ENCODE data around the gene CHMP2B. TPM values are rescaled to one million over a fixed set of nuclear protein-coding genes. Genes with fewer than 3 reads are reported as not detected.

CHMP2B gene
- total and polyA plus RNA-seq, 9 of the 15 experiments (the other 6 are each of a cell fraction or from before 2014, with no cell fraction given): 7.4 to 17.7 (median 10.6) TPM

DNA sequence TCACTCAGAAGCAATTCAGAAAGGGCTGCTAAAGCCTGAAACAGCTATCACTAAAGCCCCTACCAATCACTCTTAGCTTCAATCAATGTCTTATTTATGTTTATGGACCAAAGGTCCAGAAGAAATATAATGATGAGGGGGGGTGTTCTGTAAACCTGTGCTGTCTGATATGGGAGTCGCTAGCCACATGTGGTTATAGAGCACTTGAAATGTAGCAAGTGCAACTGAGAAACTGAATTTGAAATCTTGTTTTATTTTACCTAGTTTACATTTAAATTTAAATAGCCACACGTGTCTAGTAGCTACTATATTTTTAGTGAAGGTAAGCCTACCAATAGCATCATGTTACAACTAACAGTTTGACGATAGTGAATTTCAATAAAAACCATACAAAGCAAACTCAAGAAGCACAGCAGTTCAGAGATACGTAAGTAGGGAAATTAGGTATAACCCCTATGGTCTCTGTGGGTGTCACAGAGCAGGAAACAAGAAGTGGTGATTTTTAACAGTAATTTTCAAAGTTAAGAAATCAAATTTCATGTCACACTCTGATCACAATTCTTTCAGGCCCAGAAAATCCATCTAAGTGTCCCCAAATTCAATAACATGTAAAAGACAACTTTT lies 45.7 kb downstream of the CHMP2B start (continued):
- TF ChIP-seq MIER1 (IDR thresholded peaks at IDR 0.05; ENCODE audit: low read depth): no peak

DNA sequence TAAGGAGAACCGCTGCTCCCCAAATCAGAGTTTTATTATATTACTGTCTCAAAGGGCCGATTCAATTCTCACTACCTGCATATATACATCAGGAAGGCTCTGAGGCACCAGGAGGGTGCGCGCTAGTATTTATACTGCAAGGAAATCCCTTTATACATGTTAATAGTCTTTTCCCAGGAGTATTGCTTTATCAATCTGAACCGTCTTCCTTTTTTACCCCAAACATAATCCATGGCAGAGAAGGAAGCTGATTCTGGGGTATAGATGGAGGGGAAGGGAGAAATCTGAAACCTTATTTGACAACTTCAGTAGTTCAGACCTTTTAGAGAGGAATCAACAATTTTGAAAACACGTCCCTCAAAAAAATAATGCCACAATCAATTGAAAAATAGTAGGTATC lies 49.4 kb downstream of the CHMP2B start, which contains the start of gene POU1F1:
POU1F1 (minus strand) TSS at position 101 of the 400 bp plus-strand sequence. CDS start 122 bp downstream, outside the sequence.
- no peaks in the 10 kb centered on the region for H3K9me3 ChIP-seq (replicated peaks; ENCODE audit: control insufficient read depth, insufficient read depth, low read depth, low read length)
- no peaks in the 10 kb centered on the region for H3K79me2 ChIP-seq (ENCODE audit: control insufficient read depth, insufficient read depth, low read length)
- no peak for DNase-seq (ENCODE audit: extremely low read depth in 1 of 4, low spot score in 3 of 4)
- no peaks in the 10 kb centered on the region for H3K9me1 ChIP-seq (ENCODE audit: control insufficient read depth, insufficient read depth, low read length)
- WGBS (ENCODE audit: insufficient coverage, low coverage, missing lambda C conversion rate): 15% methylated on average over 6 of the region's 6 CpGs
- CTCF ChIA-PET (ENCODE audit: low intra/inter-chr PET ratio): no interaction called here
- no peaks in the 10 kb centered on the region for H4K20me1 ChIP-seq (replicated peaks; ENCODE audit: control insufficient read depth, insufficient read depth, low read length)
- no peaks in the 10 kb centered on the region for H3K27me3 ChIP-seq (ENCODE audit: control insufficient read depth in 2 of 2, insufficient read depth in 2 of 2, low read length in 2 of 2)
- intact Hi-C loops (cut with micrococcal nuclease): no loop called here
- H3K4me2 ChIP-seq (ENCODE audit: insufficient read depth, low read length): no peak within 1 kb of the TSS
- no peak within 1 kb of the TSS for H3K9ac ChIP-seq (ENCODE audit: insufficient read depth in 1 of 2, low read depth in 2 of 2, low read length in 2 of 2)
- POLR2A ChIA-PET: no interaction called here
- BruUV-seq (replicated peaks): no TSS peak
- no peaks in the 10 kb centered on the region for H3K4me1 ChIP-seq (replicated peaks in 1 of 2; ENCODE audit: control insufficient read depth in 2 of 2, insufficient read depth in 2 of 2, low read length in 2 of 2)
- FAIRE-seq: no peak
- H3K27ac ChIP-seq (ENCODE audit: extremely low read depth, low read depth, low read length): no peak within 1 kb of the TSS
- no peaks in the 10 kb centered on the region for H3K36me3 ChIP-seq (ENCODE audit: control insufficient read depth, insufficient read depth, low read length)
- in situ Hi-C loops (cut with MboI): no loop called here
- no peak within 1 kb of the TSS for H3K4me3 ChIP-seq
- peak within 1 kb of the TSS; percentile 21; the same call in 1 of the 2 replicates for H2AFZ ChIP-seq (ENCODE audit: low read depth, low read length)
- ATAC-seq: no peak
- TF ChIP-seq, protein P1, sequence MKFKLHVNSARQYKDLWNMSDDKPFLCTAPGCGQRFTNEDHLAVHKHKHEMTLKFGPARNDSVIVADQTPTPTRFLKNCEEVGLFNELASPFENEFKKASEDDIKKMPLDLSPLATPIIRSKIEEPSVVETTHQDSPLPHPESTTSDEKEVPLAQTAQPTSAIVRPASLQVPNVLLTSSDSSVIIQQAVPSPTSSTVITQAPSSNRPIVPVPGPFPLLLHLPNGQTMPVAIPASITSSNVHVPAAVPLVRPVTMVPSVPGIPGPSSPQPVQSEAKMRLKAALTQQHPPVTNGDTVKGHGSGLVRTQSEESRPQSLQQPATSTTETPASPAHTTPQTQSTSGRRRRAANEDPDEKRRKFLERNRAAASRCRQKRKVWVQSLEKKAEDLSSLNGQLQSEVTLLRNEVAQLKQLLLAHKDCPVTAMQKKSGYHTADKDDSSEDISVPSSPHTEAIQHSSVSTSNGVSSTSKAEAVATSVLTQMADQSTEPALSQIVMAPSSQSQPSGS (CRISPR knock-in tag; IDR thresholded peaks at IDR 0.05): no peak
- TF ChIP-seq PHB2 (IDR thresholded peaks at IDR 0.05; ENCODE audit: low read depth): no peak
- no peak for TF ChIP-seq CCNT2 (IDR thresholded peaks at IDR 0.05; ENCODE audit: borderline replicate concordance, extremely low read depth, insufficient read length, low read depth, low read length)
- TF ChIP-seq ZNF133 (CRISPR knock-in tag; IDR thresholded peaks at IDR 0.05): no peak
- no peak for TF ChIP-seq RAD21 (CRISPR knock-in tag; conservative IDR thresholded peaks at IDR 0.05 in 1 of 2, IDR thresholded peaks at IDR 0.05 in 1 of 2)
- no peak for TF ChIP-seq ZNF197 (CRISPR knock-in tag; IDR thresholded peaks at IDR 0.05; ENCODE audit: low read depth)
- no peak for TF ChIP-seq NR1H2 (CRISPR knock-in tag; IDR thresholded peaks at IDR 0.05)
- TF ChIP-seq SMARCB1 (IDR thresholded peaks at IDR 0.05; ENCODE audit: insufficient read length, low read depth): no peak
- TF ChIP-seq FOXA3 (CRISPR knock-in tag; conservative IDR thresholded peaks at IDR 0.05 in 1 of 2, IDR thresholded peaks at IDR 0.05 in 1 of 2): no peak
- TF ChIP-seq HDAC2 (IDR thresholded peaks at IDR 0.05): no peak
- no peak for TF ChIP-seq ZNF408 (CRISPR knock-in tag; IDR thresholded peaks at IDR 0.05; ENCODE audit: low read depth)
- TF ChIP-seq MYBL2 (IDR thresholded peaks at IDR 0.05; ENCODE audit: low read depth): no peak
- TF ChIP-seq MYBL2 (CRISPR knock-in tag; IDR thresholded peaks at IDR 0.05; ENCODE audit: borderline replicate concordance): no peak

Measured in K562 (cell line).